PC-3 (cell line): Measurements from ENCODE around the gene LINC00237. TPM values are rescaled to one million over a fixed set of nuclear protein-coding genes. Genes with fewer than 3 reads are reported as not detected.

Experiments used
- ATAC-seq: fragments of 200-7000 bp; cut with Tn5 transposase; 2 replicates; pipeline ENCODE4 v1.9.1; 2020; ENCODE audit warnings: mild to moderate bottlenecking, moderate library complexity
- BruUV-seq: library from RNA; stranded (reverse); fragments of 400-500 nt; replicated peaks from 2 replicates; lab custom pipeline; 2021; lab: Mats Ljungman, UMichigan
- CTCF ChIA-PET: fragments of 300-600 bp; sonication (Branson Sonifier 250); formaldehyde crosslinking; loops from one replicate; lab custom pipeline; 2022; ENCODE audit warnings: antibody characterized with exemption; lab: Charles Lee
- POLR2A ChIA-PET: fragments of 300-600 bp; sonication (Branson Sonifier 250); formaldehyde crosslinking; loops from one replicate; lab custom pipeline; 2022; ENCODE audit warnings: antibody characterized with exemption; ENCODE audit not compliant: unreplicated experiment; lab: Charles Lee
- DNase-seq: peaks from one replicate; pipeline ENCODE4 v3.0.0-alpha.2; 2015
- H2AFZ ChIP-seq: fragments of 300-600 bp; sonication (generic); 2 replicates; pipeline ENCODE4 v1.6.0; 2016; ENCODE audit warnings: antibody characterized with exemption, low read length
- H3F3A ChIP-seq: fragments of 300-600 bp; sonication (generic); one replicate; pipeline ENCODE4 v1.6.0; 2017; ENCODE audit warnings: antibody characterized with exemption, low read length, control low read depth, mild to moderate bottlenecking; ENCODE audit not compliant: unreplicated experiment
- H3K27ac ChIP-seq: fragments of 300-600 bp; sonication (generic); 2 replicates; pipeline ENCODE4 v1.5.1; 2016; ENCODE audit warnings: mild to moderate bottlenecking, low read length
- H3K27me3 ChIP-seq: fragments of 300-600 bp; sonication (generic); 2 replicates; pipeline ENCODE4 v1.6.1; 2016; ENCODE audit warnings: low read length, mixed read lengths
- H3K36me3 ChIP-seq: fragments of 300-600 bp; sonication (generic); 2 replicates; pipeline ENCODE4 v1.6.1; 2016; ENCODE audit warnings: low read depth, mixed run types, low read length, mixed read lengths
- H3K4me1 ChIP-seq: fragments of 300-600 bp; sonication (generic); 2 replicates; pipeline ENCODE4 v1.5.1; 2016; ENCODE audit warnings: low read length; ENCODE audit not compliant: insufficient read depth
- H3K4me2 ChIP-seq: fragments of 300-600 bp; sonication (generic); 2 replicates; pipeline ENCODE4 v1.6.0; 2016; ENCODE audit warnings: low read length
- H3K4me3 ChIP-seq: fragments of 300-600 bp; sonication (generic); 2 replicates; pipeline ENCODE4 v1.5.1; 2016; ENCODE audit warnings: mild to moderate bottlenecking, low read length, mixed read lengths
- H3K79me2 ChIP-seq: fragments of 300-600 bp; sonication (generic); 2 replicates; pipeline ENCODE4 v1.6.1; 2017; ENCODE audit warnings: low read length, mixed read lengths
- H3K9ac ChIP-seq: fragments of 300-600 bp; sonication (generic); 2 replicates; pipeline ENCODE4 v1.6.0; 2016; ENCODE audit warnings: mild to moderate bottlenecking, low read length
- H3K9me2 ChIP-seq: fragments of 300-600 bp; sonication (generic); replicated peaks from 2 replicates; pipeline ENCODE4 v1.6.1; 2016; ENCODE audit warnings: mixed run types, low read length, mixed read lengths
- H3K9me3 ChIP-seq: fragments of 300-600 bp; sonication (generic); 2 replicates; pipeline ENCODE4 v1.6.1; 2016; ENCODE audit warnings: low read length, mixed read lengths
- H4K20me1 ChIP-seq: fragments of 300-600 bp; sonication (generic); 2 replicates; pipeline ENCODE4 v1.6.1; 2016; ENCODE audit warnings: low read length, mixed read lengths
- CTCF ChIP-seq: fragments of 300-600 bp; sonication (generic); conservative IDR thresholded peaks from 2 replicates; pipeline ENCODE4 v1.5.1; 2017; ENCODE audit warnings: antibody characterized with exemption, low read depth, mild to moderate bottlenecking, low read length
- EZH2 ChIP-seq: fragments of 300-600 bp; sonication (generic); IDR thresholded peaks from one replicate; pipeline ENCODE4 v1.6.1; 2017; ENCODE audit warnings: antibody characterized with exemption, mild to moderate bottlenecking, low read length; ENCODE audit not compliant: unreplicated experiment
- EZH2phosphoT487 ChIP-seq: fragments of 300-600 bp; sonication (generic); IDR thresholded peaks from 2 replicates; pipeline ENCODE4 v1.6.1; 2018; ENCODE audit warnings: mild to moderate bottlenecking, antibody characterized with exemption, low read length, borderline replicate concordance
- intact Hi-C: fragments of 100-400 bp; cut with micrococcal nuclease; formaldehyde crosslinking; loops from 2 replicates; pipeline ENCODE4 v1.9.0; 2023
- total RNA-seq: library from RNA; depleted of rRNA; stranded (reverse); fragments of >200 nt; gene quantifications from 2 replicates; pipeline ENCODE4 v1.2.3, GENCODE V29; 2014

LINC00237 gene
- total RNA-seq, 1 experiment from 2014 or later, result not detected

- no peak overlapping the region for H3K4me3 ChIP-seq
- ChIA-PET CTCF (no interaction called here), POLR2A (no interaction called here)
- H2AFZ ChIP-seq, result no peak overlapping the region
- BruUV-seq, result no TSS peak
- H3K9ac ChIP-seq, result no peak overlapping the region
- H4K20me1 ChIP-seq, result no peaks in the 10 kb centered on the region
- no peaks in the 10 kb centered on the region for H3K36me3 ChIP-seq
- no peaks in the 10 kb centered on the region for H3K9me2 ChIP-seq
- H3K4me2 ChIP-seq, result no peak overlapping the region
- H3K79me2 ChIP-seq, result no peaks in the 10 kb centered on the region
- peaks cover 54% of the 10 kb centered on the region for H3K27me3 ChIP-seq
- no peak for ATAC-seq
- H3K9me3 ChIP-seq, result no peaks in the 10 kb centered on the region
- no peak for DNase-seq
- H3K4me1 ChIP-seq, result no peaks in the 10 kb centered on the region
- intact Hi-C loops, result no loop called here
- H3K27ac ChIP-seq, result no peak overlapping the region
- TF ChIP-seq EZH2, result no peak
- no peak for TF ChIP-seq CTCF
- TF ChIP-seq EZH2phosphoT487, result no peak
- no peaks in the 10 kb centered on the region for H3F3A ChIP-seq
Observed at GRCh38 chr20:21111416-21111815, 5.3 kb upstream of the LINC00237 start.

DNA sequence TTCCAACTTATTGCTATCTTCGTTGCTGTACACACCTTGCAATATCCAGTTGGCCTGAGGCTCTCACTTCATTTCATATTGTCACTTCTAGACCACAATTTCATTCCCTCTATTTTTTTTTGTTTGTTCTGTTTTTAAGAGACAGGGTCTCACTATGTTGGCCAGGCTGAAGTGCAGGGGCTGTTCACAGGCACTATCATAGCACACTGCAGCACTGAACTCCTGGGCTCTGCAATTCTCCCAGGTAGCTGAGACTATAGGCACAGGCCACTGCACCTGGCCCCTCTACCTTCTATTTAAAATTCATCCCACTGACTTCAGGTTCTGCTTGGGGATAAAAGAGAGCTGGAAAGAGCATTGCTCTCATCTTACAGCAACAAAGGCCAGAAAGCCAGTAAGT is 4.7 kb upstream of the LINC00237 start:
- no peak overlapping the region for H3K4me2 ChIP-seq
- CTCF ChIA-PET, result no interaction called here
- no peaks in the 10 kb centered on the region for H3K9me2 ChIP-seq
- H3K9ac ChIP-seq, result no peak overlapping the region
- POLR2A ChIA-PET, result no interaction called here
- H3K79me2 ChIP-seq, result no peaks in the 10 kb centered on the region
- no peak overlapping the region for H2AFZ ChIP-seq
- H3K4me1 ChIP-seq, result no peaks in the 10 kb centered on the region
- no peak overlapping the region for H3K27ac ChIP-seq
- no peaks in the 10 kb centered on the region for H4K20me1 ChIP-seq
- intact Hi-C loops, result no loop called here
- BruUV-seq, result no TSS peak
- no peaks in the 10 kb centered on the region for H3F3A ChIP-seq
- ATAC-seq (no peak), DNase-seq (no peak)
- no peaks in the 10 kb centered on the region for H3K36me3 ChIP-seq
- TF ChIP-seq EZH2 (no peak), CTCF (no peak), EZH2phosphoT487 (no peak)
- peaks cover 55% of the 10 kb centered on the region for H3K27me3 ChIP-seq
- H3K9me3 ChIP-seq, result no peaks in the 10 kb centered on the region
- no peak overlapping the region for H3K4me3 ChIP-seq

DNA sequence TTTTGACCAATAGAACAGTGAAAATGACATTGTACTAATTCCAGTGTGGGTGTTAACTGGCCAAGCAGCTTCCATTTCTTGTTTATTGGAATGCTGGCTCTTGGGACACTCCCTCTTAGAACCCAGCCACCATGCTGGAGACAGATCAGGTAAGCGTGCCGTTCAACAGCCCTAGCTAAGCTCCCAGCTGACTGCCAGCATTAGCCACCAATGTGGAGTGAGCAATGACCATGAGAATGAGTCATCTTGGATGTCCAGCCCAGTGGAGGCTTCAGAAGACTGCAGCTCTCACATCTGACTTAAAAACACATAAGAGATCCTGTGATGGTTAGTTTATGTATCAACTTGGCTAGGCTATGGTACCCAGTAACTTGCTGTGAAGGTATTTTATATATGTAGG is 3.0 kb upstream of the LINC00237 start:
- no TSS peak for BruUV-seq
- Histone ChIP-seq H3K79me2 (no peaks in the 10 kb centered on the region), H2AFZ (no peak overlapping the region), H3K27ac (no peak overlapping the region), H3K27me3 (peaks cover 52% of the 10 kb centered on the region), H3K4me3 (no peak overlapping the region), H3K4me2 (no peak overlapping the region), H3K9ac (no peak overlapping the region), H3K36me3 (no peaks in the 10 kb centered on the region), H3F3A (no peaks in the 10 kb centered on the region), H3K9me2 (no peaks in the 10 kb centered on the region), H3K9me3 (no peaks in the 10 kb centered on the region), H4K20me1 (no peaks in the 10 kb centered on the region), H3K4me1 (no peaks in the 10 kb centered on the region)
- TF ChIP-seq EZH2, result no peak
- no peak for TF ChIP-seq EZH2phosphoT487
- no peak for TF ChIP-seq CTCF
- POLR2A ChIA-PET, result no interaction called here
- DNase-seq (no peak), ATAC-seq (no peak)
- intact Hi-C loops, result no loop called here
- CTCF ChIA-PET, result no interaction called here
